Parathyroid adenoma (tissue), 2 donors: ENCODE results near the gene GPRIN3.
"Not testable (repeated sequence)": the region's sequence is repeated elsewhere in the genome, so short reads cannot be mapped to it uniquely, and the experiment has no call there.

Source experiments
- H2AFZ ChIP-seq: fragments of 300-600 bp; sonication (generic); one replicate; pipeline ENCODE4 v1.7.0; 2017; ENCODE audit warnings: antibody characterized with exemption, mild to moderate bottlenecking
- H3K27ac ChIP-seq: fragments of 300-600 bp; sonication (generic); one replicate; pipeline ENCODE4 v1.7.0; 2017
- H3K27me3 ChIP-seq: fragments of 300-600 bp; sonication (generic); one replicate; pipeline ENCODE4 v1.7.0; 2017; ENCODE audit warnings: low read length; ENCODE audit not compliant: control insufficient read depth, insufficient read depth
- H3K36me3 ChIP-seq: fragments of 300-600 bp; sonication (generic); one replicate; pipeline ENCODE4 v1.7.0; 2017; ENCODE audit warnings: low read length; ENCODE audit not compliant: control insufficient read depth, insufficient read depth
- H3K4me1 ChIP-seq: fragments of 300-600 bp; sonication (generic); one replicate; pipeline ENCODE4 v1.7.0; 2017; ENCODE audit warnings: control low read depth
- H3K4me2 ChIP-seq: fragments of 300-600 bp; sonication (generic); one replicate; pipeline ENCODE4 v1.7.0; 2017; ENCODE audit warnings: low read length
- H3K4me3 ChIP-seq: fragments of 300-600 bp; sonication (generic); one replicate; pipeline ENCODE4 v1.7.0; 2017; ENCODE audit warnings: low read depth, low read length
- H3K79me2 ChIP-seq: fragments of 300-600 bp; sonication (generic); one replicate; pipeline ENCODE4 v1.7.0; 2017; ENCODE audit warnings: control low read depth
- H3K9ac ChIP-seq: fragments of 300-600 bp; sonication (generic); one replicate; pipeline ENCODE4 v1.7.0; 2017; ENCODE audit warnings: mild to moderate bottlenecking
- H3K9me3 ChIP-seq: fragments of 300-600 bp; sonication (generic); one replicate; pipeline ENCODE4 v1.7.0; 2017; ENCODE audit warnings: low read length; ENCODE audit not compliant: control insufficient read depth
- TF ChIP-seq, protein P1 (sequence below): fragments of 300-600 bp; sonication (generic); IDR thresholded peaks from one replicate; pipeline ENCODE4 v1.7.0; 2017; ENCODE audit warnings: antibody characterized with exemption, mild to moderate bottlenecking
- donor health status: primary hyperparathyroidism.

GPRIN3 gene

DNA sequence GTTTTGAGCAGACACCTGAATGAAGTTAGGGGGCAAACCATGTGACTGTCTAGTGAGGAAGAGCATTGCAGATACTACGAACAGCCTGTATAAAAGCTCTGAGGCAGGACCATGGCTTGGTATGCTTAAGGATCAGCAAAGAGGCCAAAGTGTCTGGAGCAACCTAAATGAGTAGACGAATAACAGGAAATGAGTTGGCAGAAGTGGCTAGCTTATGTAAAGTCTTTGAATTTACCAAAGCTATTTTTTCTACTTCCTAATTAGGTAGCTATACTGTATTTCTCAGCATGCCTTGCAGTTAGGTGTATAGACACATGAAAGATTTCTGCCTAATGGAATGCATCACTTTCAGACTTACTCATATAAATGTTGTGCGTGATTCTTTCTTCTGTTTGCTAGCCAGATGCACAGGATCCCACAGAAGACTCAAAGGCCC is 9.3 kb upstream of the GPRIN3 start:
- Histone ChIP-seq H3K4me2 (no peak overlapping the region), H3K9me3 (no peaks in the 10 kb centered on the region), H3K79me2 (no peaks in the 10 kb centered on the region), H3K27me3 (no peaks in the 10 kb centered on the region), H3K36me3 (no peaks in the 10 kb centered on the region), H3K4me1 (no peaks in the 10 kb centered on the region), H2AFZ (no peak overlapping the region), H3K4me3 (no peak overlapping the region), H3K9ac (no peak overlapping the region), H3K27ac (no peak overlapping the region)
- TF ChIP-seq, protein P1, sequence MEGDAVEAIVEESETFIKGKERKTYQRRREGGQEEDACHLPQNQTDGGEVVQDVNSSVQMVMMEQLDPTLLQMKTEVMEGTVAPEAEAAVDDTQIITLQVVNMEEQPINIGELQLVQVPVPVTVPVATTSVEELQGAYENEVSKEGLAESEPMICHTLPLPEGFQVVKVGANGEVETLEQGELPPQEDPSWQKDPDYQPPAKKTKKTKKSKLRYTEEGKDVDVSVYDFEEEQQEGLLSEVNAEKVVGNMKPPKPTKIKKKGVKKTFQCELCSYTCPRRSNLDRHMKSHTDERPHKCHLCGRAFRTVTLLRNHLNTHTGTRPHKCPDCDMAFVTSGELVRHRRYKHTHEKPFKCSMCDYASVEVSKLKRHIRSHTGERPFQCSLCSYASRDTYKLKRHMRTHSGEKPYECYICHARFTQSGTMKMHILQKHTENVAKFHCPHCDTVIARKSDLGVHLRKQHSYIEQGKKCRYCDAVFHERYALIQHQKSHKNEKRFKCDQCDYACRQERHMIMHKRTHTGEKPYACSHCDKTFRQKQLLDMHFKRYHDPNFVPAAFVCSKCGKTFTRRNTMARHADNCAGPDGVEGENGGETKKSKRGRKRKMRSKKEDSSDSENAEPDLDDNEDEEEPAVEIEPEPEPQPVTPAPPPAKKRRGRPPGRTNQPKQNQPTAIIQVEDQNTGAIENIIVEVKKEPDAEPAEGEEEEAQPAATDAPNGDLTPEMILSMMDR = no peak

DNA sequence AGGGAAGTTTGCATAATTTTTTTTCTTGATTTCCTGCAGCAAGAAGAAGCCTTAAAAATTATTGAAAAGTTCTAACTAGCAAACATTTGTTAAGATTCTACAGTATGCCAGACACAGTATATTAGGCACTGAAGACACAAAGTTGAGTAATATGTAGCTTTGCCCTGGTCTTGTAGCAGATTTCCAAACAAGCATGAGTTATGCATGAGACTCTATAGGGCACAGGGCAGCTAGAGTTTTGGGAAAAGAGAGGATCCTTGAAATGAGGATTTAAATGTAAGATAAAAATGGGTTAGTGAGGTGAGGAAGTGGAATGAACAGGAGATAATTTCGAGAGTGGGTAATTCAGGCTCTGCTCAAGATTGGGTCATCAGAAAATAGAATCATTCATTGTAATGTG is 8.6 kb upstream of the GPRIN3 start:
- TF ChIP-seq, protein P1 = no peak
- Histone ChIP-seq H2AFZ (no peak overlapping the region), H3K4me2 (no peak overlapping the region), H3K9ac (no peak overlapping the region), H3K27ac (no peak overlapping the region), H3K4me1 (no peaks in the 10 kb centered on the region), H3K27me3 (no peaks in the 10 kb centered on the region), H3K9me3 (no peaks in the 10 kb centered on the region), H3K79me2 (no peaks in the 10 kb centered on the region), H3K36me3 (no peaks in the 10 kb centered on the region), H3K4me3 (no peak overlapping the region)

DNA sequence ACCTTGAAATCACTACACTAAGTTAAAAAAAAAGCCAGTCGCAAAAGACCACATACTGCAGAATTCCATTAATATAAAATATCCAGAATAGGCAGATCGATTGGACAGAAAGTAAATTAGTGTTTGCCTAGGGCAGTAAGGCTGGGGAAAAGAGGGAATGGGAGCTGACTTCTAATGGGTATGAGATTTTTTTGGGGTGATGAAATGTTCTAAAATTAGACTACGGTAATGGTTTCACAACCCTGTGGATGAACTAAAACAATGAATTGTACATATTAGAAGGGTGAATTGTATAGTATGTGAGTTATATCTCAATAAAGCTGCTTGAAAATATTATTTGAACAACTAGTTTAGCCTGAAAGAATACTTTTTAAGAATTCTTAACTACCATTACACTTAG is 6.7 kb upstream of the GPRIN3 start:
- no peaks in the 10 kb centered on the region for H3K27me3 ChIP-seq
- no peaks in the 10 kb centered on the region for H3K79me2 ChIP-seq
- TF ChIP-seq, protein P1 = no peak
- no peaks in the 10 kb centered on the region for H3K9me3 ChIP-seq
- H3K4me2 ChIP-seq = no peak overlapping the region
- no peak overlapping the region for H3K4me3 ChIP-seq
- no peaks in the 10 kb centered on the region for H3K4me1 ChIP-seq
- H3K9ac ChIP-seq = no peak overlapping the region
- no peak overlapping the region for H3K27ac ChIP-seq
- H3K36me3 ChIP-seq = no peaks in the 10 kb centered on the region
- H2AFZ ChIP-seq = no peak overlapping the region

DNA sequence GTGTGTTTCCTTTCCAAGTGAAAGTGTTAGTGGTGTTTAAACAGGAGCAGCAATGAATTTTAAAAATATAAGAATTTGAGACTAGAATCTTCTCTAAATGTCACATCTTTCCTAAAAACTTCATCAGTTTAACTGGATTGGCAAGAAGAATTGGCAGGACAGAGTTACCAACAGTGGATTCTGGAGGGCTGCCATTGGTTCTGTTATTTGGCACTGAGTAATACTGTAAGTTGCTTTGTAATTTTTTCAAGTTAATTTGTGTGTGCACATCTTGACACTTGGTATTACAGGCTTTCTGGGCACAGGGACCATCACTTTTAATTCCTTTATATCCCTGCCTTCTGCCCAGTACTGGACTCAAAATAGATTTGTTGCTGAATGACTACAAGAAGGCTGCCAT is 4.5 kb upstream of the GPRIN3 start:
- Histone ChIP-seq H2AFZ (no peak overlapping the region), H3K79me2 (no peaks in the 10 kb centered on the region), H3K4me1 (no peaks in the 10 kb centered on the region), H3K4me2 (no peak overlapping the region), H3K27me3 (no peaks in the 10 kb centered on the region), H3K9me3 (no peaks in the 10 kb centered on the region), H3K4me3 (no peak overlapping the region), H3K36me3 (no peaks in the 10 kb centered on the region), H3K27ac (no peak overlapping the region), H3K9ac (no peak overlapping the region)
- TF ChIP-seq, protein P1 = no peak

DNA sequence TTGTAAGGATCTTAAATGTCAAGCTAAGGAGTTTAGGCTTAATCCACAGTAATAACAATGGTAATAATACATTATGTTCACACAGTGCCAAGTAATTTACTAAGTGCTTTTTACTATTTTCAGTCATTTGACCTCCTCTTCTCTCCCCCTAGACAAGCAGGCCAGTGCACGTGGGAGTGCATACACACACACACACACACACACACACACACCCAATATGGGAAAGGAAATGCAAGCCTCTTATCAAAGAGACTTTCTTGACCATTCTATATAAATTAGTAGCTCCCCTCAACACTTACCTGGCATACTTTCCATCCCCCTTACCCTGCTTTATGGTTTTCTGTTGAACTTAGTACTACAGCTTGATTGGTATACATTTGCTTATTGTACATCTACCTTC is 3.8 kb upstream of the GPRIN3 start:
- H3K9ac ChIP-seq = no peak overlapping the region
- no peak overlapping the region for H3K27ac ChIP-seq
- no peak overlapping the region for H2AFZ ChIP-seq
- TF ChIP-seq, protein P1 = no peak
- no peaks in the 10 kb centered on the region for H3K36me3 ChIP-seq
- H3K4me2 ChIP-seq = no peak overlapping the region
- no peak overlapping the region for H3K4me3 ChIP-seq
- no peaks in the 10 kb centered on the region for H3K27me3 ChIP-seq
- no peaks in the 10 kb centered on the region for H3K9me3 ChIP-seq
- H3K4me1 ChIP-seq = no peaks in the 10 kb centered on the region
- H3K79me2 ChIP-seq = no peaks in the 10 kb centered on the region

DNA sequence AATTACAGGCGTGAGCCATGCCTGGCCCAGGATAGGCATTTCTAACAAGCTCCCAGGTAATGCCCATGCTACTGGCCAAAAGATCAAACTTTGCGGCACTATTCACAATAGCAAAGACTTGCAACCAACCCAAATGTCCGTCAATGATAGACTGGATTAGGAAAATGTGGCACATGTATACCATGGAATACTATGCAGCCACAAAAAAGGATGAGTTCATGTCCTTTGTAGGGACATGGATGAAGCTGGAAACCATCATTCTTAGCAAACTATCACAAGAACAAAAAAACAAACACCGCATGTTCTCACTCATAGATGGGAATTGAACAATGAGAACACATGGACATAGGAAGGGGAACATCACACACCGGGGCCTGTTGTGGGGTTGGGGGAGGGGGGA is 1.6 kb upstream of the GPRIN3 start:
- not testable (repeated sequence) for H3K4me1 ChIP-seq, H3K9ac ChIP-seq, H3K9me3 ChIP-seq, H3K79me2 ChIP-seq, H3K27me3 ChIP-seq, H3K27ac ChIP-seq, H3K36me3 ChIP-seq, H3K4me2 ChIP-seq, H3K4me3 ChIP-seq, H2AFZ ChIP-seq
